ENCODE measurements around the gene SSH2. TPM values are rescaled to one million over a fixed set of nuclear protein-coding genes. Genes with fewer than 3 reads are reported as not detected.
A peak's percentile ranks its signal among the peaks of the same experiment; 100 is the strongest.

The SSH2 gene
- polyA plus RNA-seq, 1 experiment: 24.1 TPM

GRCh38 chr17:29930409-29931010 lies 482 bp upstream of the SSH2 start:
- Histone ChIP-seq H3K27me3 (ENCODE audit: control insufficient read depth, insufficient read depth, low read length) (no peaks in the 10 kb centered on the region), H3K9me3 (ENCODE audit: control insufficient read depth, insufficient read depth, low read length) (no peaks in the 10 kb centered on the region), H3K27ac (ENCODE audit: low read depth, low read length) (peak overlapping the region; percentile 49), H3K4me3 (ENCODE audit: low read depth, low read length) (peak overlapping the region; percentile 98)
- TF ChIP-seq, protein P1, sequence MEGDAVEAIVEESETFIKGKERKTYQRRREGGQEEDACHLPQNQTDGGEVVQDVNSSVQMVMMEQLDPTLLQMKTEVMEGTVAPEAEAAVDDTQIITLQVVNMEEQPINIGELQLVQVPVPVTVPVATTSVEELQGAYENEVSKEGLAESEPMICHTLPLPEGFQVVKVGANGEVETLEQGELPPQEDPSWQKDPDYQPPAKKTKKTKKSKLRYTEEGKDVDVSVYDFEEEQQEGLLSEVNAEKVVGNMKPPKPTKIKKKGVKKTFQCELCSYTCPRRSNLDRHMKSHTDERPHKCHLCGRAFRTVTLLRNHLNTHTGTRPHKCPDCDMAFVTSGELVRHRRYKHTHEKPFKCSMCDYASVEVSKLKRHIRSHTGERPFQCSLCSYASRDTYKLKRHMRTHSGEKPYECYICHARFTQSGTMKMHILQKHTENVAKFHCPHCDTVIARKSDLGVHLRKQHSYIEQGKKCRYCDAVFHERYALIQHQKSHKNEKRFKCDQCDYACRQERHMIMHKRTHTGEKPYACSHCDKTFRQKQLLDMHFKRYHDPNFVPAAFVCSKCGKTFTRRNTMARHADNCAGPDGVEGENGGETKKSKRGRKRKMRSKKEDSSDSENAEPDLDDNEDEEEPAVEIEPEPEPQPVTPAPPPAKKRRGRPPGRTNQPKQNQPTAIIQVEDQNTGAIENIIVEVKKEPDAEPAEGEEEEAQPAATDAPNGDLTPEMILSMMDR (IDR thresholded peaks at IDR 0.05; ENCODE audit: low read depth, low read length): no peak
- no peak for DNase-seq (ENCODE audit: low read depth, low spot score)
- POLR2A ChIA-PET: interaction anchor here (0.6 to 2.4 kb wide), 4 partner anchors 121 to 360 kb away, joined by 3 to 27 read pairs (median 6); no protein-coding TSS in a partner anchor
- CTCF ChIA-PET: interaction anchor here (0.6 to 7.0 kb wide), 59 partner anchors 8 to 358 kb away, joined by 3 to 331 read pairs (median 5); partner anchors contain the start of genes ANKRD13B and EFCAB5

GRCh38 chr17:29929006-29929532 lies 959 bp downstream of the SSH2 start:
- TF ChIP-seq, protein P1 (IDR thresholded peaks at IDR 0.05; ENCODE audit: low read depth, low read length): no peak
- Histone ChIP-seq H3K27me3 (ENCODE audit: control insufficient read depth, insufficient read depth, low read length) (no peaks in the 10 kb centered on the region), H3K27ac (ENCODE audit: low read depth, low read length) (peak overlapping the region; percentile 50), H3K4me3 (ENCODE audit: low read depth, low read length) (peak overlapping the region; percentile 98), H3K9me3 (ENCODE audit: control insufficient read depth, insufficient read depth, low read length) (no peaks in the 10 kb centered on the region)
- DNase-seq (ENCODE audit: low read depth, low spot score): no peak
- ChIA-PET CTCF (interaction anchor here (1.7 to 7.0 kb wide), 4 partner anchors 122 to 312 kb away, joined by 6 to 331 read pairs (median 8); no protein-coding TSS in a partner anchor), POLR2A (interaction anchor here (1.1 kb wide), 1 partner anchor 79 kb away, joined by 7 read pairs; no protein-coding TSS in a partner anchor)

- Histone ChIP-seq H3K27ac (ENCODE audit: low read depth, low read length) (no peak overlapping the region), H3K9me3 (ENCODE audit: control insufficient read depth, insufficient read depth, low read length) (no peaks in the 10 kb centered on the region), H3K27me3 (ENCODE audit: control insufficient read depth, insufficient read depth, low read length) (no peaks in the 10 kb centered on the region), H3K4me3 (ENCODE audit: low read depth, low read length) (no peak overlapping the region)
- DNase-seq (ENCODE audit: low read depth, low spot score): no peak
- ChIA-PET CTCF (interaction anchor here (0.8 to 7.0 kb wide), 7 partner anchors 60 to 311 kb away, joined by 3 to 331 read pairs (median 6); no protein-coding TSS in a partner anchor), POLR2A (no interaction called here)
- TF ChIP-seq, protein P1 (IDR thresholded peaks at IDR 0.05; ENCODE audit: low read depth, low read length): no peak
Measured at GRCh38 chr17:29927546-29927945, 2.5 kb downstream of the SSH2 start.

GRCh38 chr17:29924786-29925185 lies 5.2 kb downstream of the SSH2 start:
- TF ChIP-seq, protein P1 (IDR thresholded peaks at IDR 0.05; ENCODE audit: low read depth, low read length): no peak
- Histone ChIP-seq H3K27ac (ENCODE audit: low read depth, low read length) (no peak overlapping the region), H3K4me3 (ENCODE audit: low read depth, low read length) (no peak overlapping the region), H3K9me3 (ENCODE audit: control insufficient read depth, insufficient read depth, low read length) (no peaks in the 10 kb centered on the region), H3K27me3 (ENCODE audit: control insufficient read depth, insufficient read depth, low read length) (no peaks in the 10 kb centered on the region)
- ChIA-PET POLR2A (no interaction called here), CTCF (interaction anchor here (0.6 kb wide), 1 partner anchor 117 kb away, joined by 5 read pairs; no protein-coding TSS in a partner anchor)
- DNase-seq (ENCODE audit: low read depth, low spot score): no peak

All from AG04450 (cell line).